Activated gamma-delta T cell (primary cell): ENCODE data around the gene MYLK4.

Experiments
- DNase-seq: peaks from one replicate; lab custom pipeline; 2025; lab: John Stamatoyannopoulos, UW
- total RNA-seq, 2 donors: gene quantifications; one replicate each; lab custom pipeline; 2026; lab: John Stamatoyannopoulos, UW

The MYLK4 gene
- 5.5 to 10.1 reads per million in 2 donors for total RNA-seq

GRCh38 chr6:2750832-2751231 is at the start of gene MYLK4:
MYLK4 (minus strand) TSS chr6:2750922; CDS start chr6:2749294, 1,628 bp downstream.
- no peak for DNase-seq

DNA sequence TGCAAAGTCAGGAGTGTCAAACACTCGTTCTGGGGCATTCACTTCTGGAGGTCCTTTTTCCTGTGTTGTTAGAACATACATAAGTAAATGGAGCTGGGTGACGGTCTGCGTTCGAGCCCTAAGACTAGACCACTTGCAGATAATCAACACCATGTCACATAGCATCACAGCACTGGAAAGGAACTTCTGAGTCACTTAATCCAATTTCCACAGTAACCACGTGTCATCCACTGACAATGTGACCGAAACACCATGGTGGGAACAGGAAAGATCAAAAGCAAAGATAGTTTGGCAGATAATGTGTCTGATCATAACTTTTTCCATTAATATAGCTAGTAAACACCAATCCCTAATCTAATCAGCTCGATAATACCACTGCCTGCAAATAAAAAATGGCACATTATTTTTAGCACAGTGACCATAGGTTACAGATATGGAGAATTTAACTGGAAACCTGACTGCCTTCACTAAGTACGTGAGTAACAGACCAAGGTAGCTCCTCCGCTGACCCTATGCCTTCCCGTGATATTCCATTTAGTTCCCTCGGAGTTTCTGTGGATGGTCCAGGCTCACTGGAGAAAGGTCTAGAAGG is 49.3 kb upstream of the MYLK4 start:
- DNase-seq: no peak

- no peak for DNase-seq
Measured at GRCh38 chr6:2798586-2799134, 47.9 kb upstream of the MYLK4 start.

DNA sequence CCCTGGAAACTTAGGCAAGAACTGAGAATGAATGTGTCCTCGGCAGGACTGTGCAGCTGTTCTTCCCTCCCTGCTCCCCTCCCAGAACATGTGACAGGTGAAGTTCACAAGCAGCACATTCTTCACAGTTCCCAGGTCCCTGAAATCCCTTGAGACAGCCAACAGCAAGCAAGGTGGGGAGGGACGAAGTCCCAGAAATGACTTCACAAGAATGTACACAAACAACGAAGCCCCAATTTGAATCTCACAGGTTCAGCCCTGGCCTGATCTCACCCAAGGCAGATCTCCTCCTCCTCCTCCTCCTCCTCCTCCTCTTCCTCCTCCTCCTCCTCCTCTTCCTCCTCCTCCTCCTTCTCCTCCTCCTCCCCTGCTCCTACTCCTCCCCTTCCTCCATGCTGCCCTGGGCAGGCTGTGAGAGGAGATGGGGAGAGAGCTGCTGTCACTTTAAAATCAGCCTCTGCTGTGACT is 46.9 kb upstream of the MYLK4 start:
- DNase-seq: no peak

GRCh38 chr6:2796861-2797260 is 46.1 kb upstream of the MYLK4 start:
- DNase-seq: no peak

DNA sequence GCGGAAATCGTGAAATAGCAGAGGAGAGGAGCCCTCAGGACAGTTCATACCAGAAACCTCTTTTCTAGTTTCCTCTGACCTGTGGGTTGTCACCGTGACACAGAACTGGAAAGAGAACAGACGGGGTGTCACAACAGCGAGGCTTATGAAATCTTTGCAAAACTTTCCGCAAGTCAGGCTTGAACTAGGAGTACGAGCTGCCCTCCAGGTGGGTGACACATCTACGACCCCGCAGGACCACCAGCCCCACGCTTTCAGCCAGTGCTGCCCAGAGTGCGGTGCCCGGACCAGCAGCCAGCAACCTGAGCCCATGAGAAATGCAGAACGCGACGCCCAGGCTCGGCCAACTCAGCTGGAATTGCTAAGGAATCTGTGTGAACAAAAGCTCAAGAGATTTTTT is 45.2 kb upstream of the MYLK4 start:
- DNase-seq: no peak

DNA sequence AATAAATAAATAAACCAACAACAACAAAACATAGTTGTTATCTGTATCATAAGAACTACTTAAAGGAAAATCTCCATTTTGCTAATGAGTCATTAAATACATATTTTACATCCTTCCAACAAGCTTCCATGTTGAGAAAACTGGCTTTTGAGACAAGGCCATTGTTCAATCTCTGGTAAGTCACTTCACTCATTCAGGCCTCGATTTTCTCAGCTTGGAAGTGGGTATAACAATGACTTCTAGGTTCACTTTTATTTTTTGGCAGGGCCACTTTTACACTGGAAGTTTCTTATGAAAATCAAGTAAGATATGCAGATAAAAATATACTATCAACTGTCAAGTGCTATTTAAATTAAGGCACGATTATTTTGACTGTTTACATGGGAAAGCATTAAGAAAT is 44.4 kb upstream of the MYLK4 start:
- no peak for DNase-seq

DNA sequence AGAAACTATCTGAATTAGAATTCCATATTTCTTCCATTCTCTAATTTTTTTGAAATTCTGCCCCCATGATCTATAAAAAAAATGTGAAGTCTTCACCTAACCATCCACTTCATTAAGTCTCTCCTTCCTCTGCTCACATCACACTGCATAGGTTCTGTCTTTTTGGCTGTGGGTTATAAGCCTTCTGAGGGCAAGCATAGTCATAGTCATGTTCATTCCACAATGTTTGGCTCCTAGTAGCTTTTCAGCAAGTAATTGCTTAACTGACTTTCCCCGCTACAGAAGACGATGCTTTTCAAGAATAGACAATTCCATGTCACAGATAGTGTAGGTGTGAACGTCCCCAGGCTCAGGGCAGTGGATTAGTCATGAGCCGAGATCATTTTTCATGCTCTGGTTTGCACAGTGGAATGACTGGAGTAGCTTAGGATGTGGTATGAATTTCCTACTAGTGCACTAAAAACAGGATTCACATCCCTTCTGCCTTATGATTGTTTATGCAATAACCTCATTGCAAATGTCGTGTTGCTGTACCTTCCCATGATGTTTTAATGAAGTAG is 43.5 kb upstream of the MYLK4 start:
- no peak for DNase-seq

DNA sequence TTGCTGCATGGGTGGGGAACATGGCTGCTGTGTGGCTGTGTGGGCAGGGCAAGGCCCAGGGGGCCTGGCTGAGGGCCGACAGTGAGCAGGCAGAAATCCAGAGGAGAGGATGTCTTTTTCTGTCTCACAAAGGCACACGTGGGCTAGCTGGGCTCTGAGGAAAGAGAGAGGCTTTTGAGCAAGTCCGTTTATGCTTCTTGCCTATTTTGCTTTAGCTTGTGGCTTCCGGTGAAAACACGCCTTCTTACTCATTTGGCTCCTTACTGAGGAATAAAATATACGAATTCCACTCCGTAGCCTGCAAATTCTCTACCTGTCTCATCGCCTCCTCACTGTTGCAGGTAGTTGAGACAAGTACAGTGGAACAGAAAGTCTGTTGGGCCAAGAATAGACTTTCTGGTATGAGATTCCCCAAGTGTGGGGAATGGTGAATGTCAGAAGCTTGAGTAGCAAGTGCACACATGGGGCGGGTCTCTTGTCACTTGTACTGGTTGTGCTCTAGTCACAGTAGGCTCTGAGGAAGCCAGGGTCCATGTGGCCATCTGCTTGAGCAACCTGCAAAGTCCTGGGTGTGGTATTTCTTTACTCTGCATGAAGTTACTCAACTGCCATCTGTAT is 42.9 kb upstream of the MYLK4 start:
- DNase-seq: no peak

- no peak for DNase-seq
Measured at GRCh38 chr6:2792330-2793110, 41.8 kb upstream of the MYLK4 start.

DNA sequence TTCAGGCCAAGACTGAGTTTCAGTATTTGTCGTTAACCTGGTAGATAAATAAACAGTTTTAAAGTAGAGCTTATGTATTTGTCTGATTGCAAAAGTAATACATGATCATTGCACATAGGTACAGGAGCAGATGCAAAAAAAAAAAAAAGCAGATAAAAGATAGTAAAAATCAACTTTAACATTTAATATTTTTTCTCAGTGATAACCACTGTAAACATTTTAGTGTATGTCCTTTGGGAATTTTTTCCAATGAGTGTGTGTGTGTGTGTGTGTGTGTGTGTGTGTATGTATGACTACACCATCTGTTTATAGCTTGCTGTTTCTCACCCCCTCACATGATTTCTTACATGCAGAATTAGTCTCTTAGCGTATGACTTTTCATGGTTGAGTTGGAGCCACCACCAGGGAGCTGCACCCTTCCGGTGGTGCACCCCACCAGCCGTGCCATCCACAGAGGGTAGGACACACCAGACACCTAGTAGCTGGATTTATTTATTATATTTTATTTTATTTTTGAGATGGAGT is 40.8 kb upstream of the MYLK4 start:
- DNase-seq: no peak

DNA sequence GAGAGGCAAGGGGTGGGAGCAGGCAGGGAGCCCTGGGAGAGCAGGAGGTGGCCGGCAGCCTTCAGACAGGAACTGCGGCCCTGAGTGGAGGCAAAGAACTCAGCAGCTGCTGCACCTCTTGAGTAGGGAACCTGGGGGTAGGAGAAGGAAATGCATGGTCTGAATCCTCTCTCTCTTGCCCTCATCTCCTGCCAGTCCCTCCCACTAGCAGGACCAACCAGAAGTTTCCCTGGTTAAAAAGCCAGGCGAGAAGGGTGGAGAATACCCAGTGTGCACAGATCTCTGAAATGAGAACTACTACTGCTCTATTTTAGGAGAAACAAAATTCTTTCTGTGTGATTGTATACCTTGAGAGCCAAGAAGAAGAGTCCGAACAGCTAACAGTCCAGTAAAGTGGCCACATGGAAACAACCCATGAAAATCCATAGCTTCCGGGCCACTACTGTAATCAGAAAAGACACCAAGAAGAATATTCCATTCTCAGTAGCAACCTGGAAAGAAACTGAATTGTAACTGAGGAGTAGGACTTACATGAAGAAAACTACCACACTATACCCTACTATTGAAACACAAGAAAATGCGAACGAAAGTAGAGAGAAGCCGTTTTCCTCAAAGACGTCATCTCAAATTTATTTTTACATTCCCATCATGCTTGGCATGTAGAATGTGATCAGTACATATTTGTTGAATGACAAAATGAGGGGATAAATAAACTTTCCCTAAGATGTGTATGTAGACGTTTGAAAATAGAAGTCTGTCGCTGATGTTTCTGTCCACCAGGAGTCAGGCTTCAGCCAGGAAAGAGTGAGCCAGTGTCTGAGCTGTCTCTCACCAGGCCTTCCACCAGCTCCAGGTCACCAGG is 40.1 kb upstream of the MYLK4 start:
- no peak for DNase-seq

DNA sequence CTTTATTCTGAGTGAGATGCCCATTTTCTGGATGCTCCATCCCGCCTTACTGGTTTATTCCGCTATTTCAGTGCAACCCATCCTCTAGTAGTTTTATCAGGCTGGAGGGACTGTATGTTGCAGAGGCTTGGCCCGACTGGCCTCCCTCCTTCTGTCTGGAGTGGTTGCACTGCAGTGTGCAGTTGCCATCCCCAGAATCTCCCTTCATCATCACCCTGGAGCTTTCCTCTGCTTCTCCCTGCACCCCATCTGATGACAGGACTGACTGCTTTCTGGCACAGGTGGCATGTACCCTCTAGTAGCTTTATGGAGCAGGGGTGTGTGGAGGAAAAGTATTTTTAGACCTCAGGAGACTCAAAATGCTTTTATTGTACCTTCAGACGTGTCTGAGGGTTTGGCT is 35.5 kb upstream of the MYLK4 start:
- DNase-seq: no peak

DNA sequence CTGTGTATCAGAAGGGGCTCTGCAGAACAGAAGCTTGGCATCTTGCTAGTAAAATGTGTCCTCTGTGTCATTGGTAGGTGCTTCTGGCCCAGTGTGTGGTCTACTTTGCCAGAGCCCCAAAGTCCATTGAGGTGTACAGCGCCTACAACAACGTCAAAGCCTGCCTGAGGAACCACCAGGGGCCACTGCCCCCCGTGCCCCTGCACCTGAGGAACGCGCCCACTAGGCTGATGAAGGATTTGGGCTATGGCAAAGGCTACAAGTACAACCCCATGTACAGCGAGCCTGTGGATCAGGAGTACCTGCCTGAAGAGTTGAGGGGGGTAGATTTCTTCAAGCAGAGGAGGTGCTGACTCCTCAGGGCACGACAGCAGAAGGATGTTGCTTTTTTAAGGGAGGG is 34.2 kb upstream of the MYLK4 start:
- DNase-seq: no peak

DNA sequence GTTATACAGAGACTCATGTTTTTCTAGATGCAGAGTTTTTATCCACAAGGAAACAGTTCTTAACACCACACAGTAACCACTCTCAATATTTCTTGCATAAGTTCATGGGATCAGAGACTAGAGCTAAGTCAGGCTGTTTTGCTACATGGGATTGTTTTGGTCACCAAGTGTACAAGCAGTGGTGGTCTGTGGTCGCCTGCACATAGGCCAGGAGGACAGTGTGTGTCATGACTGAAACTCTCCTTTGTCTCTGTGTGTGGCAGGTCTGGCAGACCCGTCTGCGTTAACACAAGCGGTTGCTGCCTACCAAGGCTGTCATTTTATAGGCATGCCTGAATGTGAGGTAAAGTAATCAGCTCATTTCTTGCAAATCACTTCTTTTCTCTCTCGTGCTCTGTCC is 33.3 kb upstream of the MYLK4 start:
- DNase-seq: no peak

DNA sequence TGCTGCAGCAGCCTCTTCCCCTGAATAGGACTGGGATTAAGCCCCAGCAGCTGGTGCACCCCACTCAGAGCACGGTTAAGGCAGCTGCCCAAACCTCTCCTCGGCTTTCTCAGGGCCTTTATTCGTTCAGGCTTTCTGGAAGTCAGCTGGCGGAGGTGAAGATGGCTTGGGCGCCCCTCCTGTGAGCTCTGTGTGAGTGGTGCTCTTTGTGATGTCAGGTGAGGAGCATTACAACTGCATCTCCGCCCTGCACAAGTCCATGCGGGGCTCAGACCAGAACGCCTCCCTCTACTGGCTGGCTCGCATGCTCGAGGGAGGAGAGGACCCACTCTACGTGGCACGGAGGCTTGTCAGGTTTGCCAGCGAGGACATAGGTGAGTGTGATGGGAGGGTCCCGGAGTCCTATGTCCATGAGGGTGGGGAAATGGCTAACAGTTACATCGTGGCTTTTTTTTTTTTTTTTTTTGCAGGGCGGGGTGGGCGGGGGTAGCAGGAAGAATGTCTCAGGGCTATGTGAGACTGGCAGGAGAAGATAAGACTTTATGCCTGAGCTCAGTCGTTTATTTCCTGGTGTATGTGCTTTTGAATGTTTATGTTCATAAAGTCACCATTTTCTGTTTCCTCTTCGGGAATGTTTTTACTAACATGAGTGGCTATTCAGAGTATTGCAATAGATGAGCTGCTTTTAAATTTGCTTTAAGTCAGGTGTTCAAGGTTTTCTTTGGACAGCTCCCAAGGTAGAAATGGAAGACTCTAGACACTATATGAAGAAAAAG is 32.7 kb upstream of the MYLK4 start:
- no peak for DNase-seq

GRCh38 chr6:2782825-2783187 is 32.1 kb upstream of the MYLK4 start:
- no peak for DNase-seq

DNA sequence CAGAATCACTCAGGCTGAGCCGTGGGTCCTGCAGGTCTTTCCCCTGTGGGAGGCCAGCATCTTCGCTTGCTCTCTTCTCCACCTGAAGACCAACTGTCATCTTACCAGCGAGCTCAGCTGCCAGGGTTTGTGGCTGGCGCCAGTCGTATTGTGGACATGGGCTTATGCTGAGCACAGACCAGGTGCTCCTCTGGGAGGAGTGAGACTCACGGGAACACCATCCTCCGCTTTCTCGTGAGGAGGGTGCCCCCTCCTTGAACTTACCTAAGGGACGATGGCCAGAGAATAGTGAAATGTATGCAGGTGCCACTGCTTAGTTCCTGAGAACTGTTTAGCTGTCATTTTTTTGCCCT is 31.6 kb upstream of the MYLK4 start:
- no peak for DNase-seq

DNA sequence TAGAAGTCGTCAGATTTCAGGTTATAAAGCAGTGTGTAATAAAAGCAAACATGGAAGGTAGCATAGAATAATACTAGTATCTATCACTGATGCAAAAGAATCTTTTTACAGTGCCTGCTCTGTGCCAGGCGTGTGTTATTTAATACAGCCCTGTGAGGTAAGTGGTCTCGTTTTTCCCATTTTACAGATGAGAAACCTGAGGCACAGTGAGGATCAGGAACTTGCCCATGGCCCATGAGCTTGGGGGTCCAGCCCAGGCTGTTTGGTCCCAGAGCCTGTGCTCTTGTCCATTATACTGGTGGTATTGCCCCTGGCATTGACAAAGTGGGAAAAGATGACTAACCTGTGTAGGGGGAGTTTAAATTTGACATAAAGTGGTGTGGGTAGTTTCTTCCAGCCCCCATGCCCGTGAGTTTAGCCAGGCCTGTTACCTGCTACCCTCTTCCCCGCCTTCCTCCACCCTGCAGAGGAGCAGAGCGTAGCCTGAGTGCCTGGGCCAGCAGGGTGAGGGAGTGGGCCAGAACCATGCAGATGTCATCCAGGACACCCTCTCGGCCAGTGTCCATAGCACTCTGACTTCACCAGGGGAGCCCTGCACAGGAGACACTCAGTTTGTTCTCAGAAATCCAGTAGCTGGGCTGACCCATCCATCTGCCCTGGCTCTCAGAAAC is 31.1 kb upstream of the MYLK4 start:
- no peak for DNase-seq

GRCh38 chr6:2780102-2780737 is 29.5 kb upstream of the MYLK4 start:
- DNase-seq: no peak
